ENCODE results near the gene DNAH10. TPM values are rescaled to one million over a fixed set of nuclear protein-coding genes. Genes with fewer than 3 reads are reported as not detected.

DNAH10 gene
- total RNA-seq, 2 experiments from 2014 or later, result 0.11 to 0.19 TPM

DNA sequence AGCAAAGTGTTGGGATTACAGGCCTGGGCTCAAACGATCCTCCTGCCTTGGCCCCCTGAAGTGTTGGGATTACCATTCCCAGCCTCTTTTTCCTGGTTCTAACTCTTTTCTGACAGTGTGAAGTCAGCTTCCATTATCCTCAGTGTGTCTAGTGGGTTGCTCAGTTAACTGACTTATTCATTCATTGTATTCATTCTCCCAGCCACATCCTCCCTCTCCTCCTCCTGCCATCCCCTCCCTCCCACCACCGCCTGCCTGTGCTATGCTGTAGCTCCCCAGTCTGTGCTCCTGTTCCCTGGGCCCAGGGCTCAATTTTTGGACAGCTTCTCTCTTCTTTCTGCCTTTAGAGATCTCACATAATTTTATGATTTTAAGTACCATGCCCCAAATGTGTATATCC, 30.5 kb upstream of the DNAH10 start:
- H3K4me1 ChIP-seq (ENCODE audit: insufficient read depth, low read length, poor library complexity, severe bottlenecking), result no peaks in the 10 kb centered on the region
- H3K27ac ChIP-seq (ENCODE audit: low read depth, low read length, poor library complexity, severe bottlenecking), result no peak overlapping the region
- DNase-seq (ENCODE audit: low spot score), result no peak
- peaks cover 95% of the 10 kb centered on the region for H3K36me3 ChIP-seq (ENCODE audit: insufficient read depth, low read length)
- CTCF ChIA-PET (ENCODE audit: unreplicated experiment), result no interaction called here
- H2AFZ ChIP-seq (ENCODE audit: low read length), result no peak overlapping the region
- H3K4me3 ChIP-seq (ENCODE audit: low read depth, low read length, poor library complexity, severe bottlenecking), result no peak overlapping the region
- no peak for TF ChIP-seq EZH2phosphoT487 (IDR thresholded peaks at IDR 0.05; ENCODE audit: borderline replicate concordance, low read depth, low read length)
- TF ChIP-seq, protein P1, sequence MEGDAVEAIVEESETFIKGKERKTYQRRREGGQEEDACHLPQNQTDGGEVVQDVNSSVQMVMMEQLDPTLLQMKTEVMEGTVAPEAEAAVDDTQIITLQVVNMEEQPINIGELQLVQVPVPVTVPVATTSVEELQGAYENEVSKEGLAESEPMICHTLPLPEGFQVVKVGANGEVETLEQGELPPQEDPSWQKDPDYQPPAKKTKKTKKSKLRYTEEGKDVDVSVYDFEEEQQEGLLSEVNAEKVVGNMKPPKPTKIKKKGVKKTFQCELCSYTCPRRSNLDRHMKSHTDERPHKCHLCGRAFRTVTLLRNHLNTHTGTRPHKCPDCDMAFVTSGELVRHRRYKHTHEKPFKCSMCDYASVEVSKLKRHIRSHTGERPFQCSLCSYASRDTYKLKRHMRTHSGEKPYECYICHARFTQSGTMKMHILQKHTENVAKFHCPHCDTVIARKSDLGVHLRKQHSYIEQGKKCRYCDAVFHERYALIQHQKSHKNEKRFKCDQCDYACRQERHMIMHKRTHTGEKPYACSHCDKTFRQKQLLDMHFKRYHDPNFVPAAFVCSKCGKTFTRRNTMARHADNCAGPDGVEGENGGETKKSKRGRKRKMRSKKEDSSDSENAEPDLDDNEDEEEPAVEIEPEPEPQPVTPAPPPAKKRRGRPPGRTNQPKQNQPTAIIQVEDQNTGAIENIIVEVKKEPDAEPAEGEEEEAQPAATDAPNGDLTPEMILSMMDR (conservative IDR thresholded peaks at IDR 0.05; ENCODE audit: low read length), result no peak
- H3K4me2 ChIP-seq (ENCODE audit: low read length), result no peak overlapping the region
- no TSS peak for BruUV-seq (replicated peaks)
- intact Hi-C loops (cut with micrococcal nuclease; ENCODE audit: unreplicated experiment), result no loop called here
- H3K79me2 ChIP-seq (ENCODE audit: insufficient read depth, low read depth, low read length), result no peaks in the 10 kb centered on the region
- no peaks in the 10 kb centered on the region for H3K9me2 ChIP-seq (ENCODE audit: insufficient read depth, low read length)
- no peaks in the 10 kb centered on the region for H4K20me1 ChIP-seq (ENCODE audit: insufficient read depth, low read length)
- no peaks in the 10 kb centered on the region for H3K9me3 ChIP-seq (ENCODE audit: low read length)
- POLR2A ChIA-PET, result no interaction called here

DNA sequence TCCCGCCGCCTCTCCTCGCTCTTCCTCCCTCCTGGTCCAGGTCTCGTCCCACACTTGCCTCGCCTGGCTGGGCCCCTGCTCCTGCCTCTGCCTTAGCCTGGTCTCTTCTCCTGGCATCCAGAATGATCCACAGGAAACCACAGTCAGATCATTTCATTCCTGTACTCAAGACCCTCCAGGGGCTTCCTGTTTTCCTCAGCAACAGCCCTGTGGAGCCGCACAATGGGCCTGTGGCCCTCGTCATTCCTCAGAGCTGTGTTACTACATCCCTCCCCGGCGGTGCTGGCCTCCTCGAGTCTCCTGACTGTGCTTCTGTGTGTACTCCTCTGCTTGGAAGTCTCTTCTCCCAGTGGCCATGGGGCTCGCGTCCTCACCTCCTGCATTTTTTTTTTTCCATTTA, 29.9 kb upstream of the DNAH10 start:
- no peak overlapping the region for H3K4me2 ChIP-seq (ENCODE audit: low read length)
- ChIA-PET CTCF (ENCODE audit: unreplicated experiment) (no interaction called here), POLR2A (no interaction called here)
- no TSS peak for BruUV-seq (replicated peaks)
- TF ChIP-seq, protein P1 (conservative IDR thresholded peaks at IDR 0.05; ENCODE audit: low read length), result no peak
- no peak for TF ChIP-seq EZH2phosphoT487 (IDR thresholded peaks at IDR 0.05; ENCODE audit: borderline replicate concordance, low read depth, low read length)
- H3K27ac ChIP-seq (ENCODE audit: low read depth, low read length, poor library complexity, severe bottlenecking), result no peak overlapping the region
- H3K36me3 ChIP-seq (ENCODE audit: insufficient read depth, low read length), result peaks cover 95% of the 10 kb centered on the region
- no peak overlapping the region for H3K4me3 ChIP-seq (ENCODE audit: low read depth, low read length, poor library complexity, severe bottlenecking)
- no peaks in the 10 kb centered on the region for H3K79me2 ChIP-seq (ENCODE audit: insufficient read depth, low read depth, low read length)
- no peak for DNase-seq (ENCODE audit: low spot score)
- H3K9me2 ChIP-seq (ENCODE audit: insufficient read depth, low read length), result no peaks in the 10 kb centered on the region
- no peaks in the 10 kb centered on the region for H4K20me1 ChIP-seq (ENCODE audit: insufficient read depth, low read length)
- intact Hi-C loops (cut with micrococcal nuclease; ENCODE audit: unreplicated experiment), result no loop called here
- H2AFZ ChIP-seq (ENCODE audit: low read length), result no peak overlapping the region
- H3K4me1 ChIP-seq (ENCODE audit: insufficient read depth, low read length, poor library complexity, severe bottlenecking), result no peaks in the 10 kb centered on the region
- H3K9me3 ChIP-seq (ENCODE audit: low read length), result no peaks in the 10 kb centered on the region

DNA sequence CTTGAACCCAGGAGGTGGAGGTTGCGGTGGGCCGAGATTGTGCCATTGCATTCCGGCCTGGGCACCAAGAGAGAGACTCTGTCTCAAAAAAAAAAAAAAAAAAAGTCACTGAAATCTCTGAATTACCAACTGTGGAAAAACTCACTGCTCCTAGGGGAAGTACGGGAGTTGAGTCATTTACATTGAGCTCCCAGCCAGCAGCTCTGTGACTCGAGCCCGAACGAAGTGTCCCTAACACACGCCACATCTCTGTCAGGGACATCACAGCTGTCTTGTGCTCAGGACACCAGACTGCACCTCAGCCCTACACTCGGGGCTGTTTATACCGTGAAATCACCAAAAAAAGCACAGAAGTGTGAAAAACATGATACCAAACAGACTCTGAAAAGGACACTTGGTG, 28.9 kb upstream of the DNAH10 start:
- POLR2A ChIA-PET, result interaction anchor here (0.7 kb wide), 3 partner anchors 26 to 279 kb away, joined by 3 to 4 read pairs (median 3); no protein-coding TSS in a partner anchor
- no peak for DNase-seq (ENCODE audit: low spot score)
- no peak for TF ChIP-seq EZH2phosphoT487 (IDR thresholded peaks at IDR 0.05; ENCODE audit: borderline replicate concordance, low read depth, low read length)
- TF ChIP-seq, protein P1 (conservative IDR thresholded peaks at IDR 0.05; ENCODE audit: low read length), result no peak

More for the DNA sequence above, 28.9 kb upstream of the DNAH10 start:
- H3K9me3 ChIP-seq (ENCODE audit: low read length), result no peaks in the 10 kb centered on the region
- H4K20me1 ChIP-seq (ENCODE audit: insufficient read depth, low read length), result no peaks in the 10 kb centered on the region
- no peaks in the 10 kb centered on the region for H3K79me2 ChIP-seq (ENCODE audit: insufficient read depth, low read depth, low read length)
- H3K4me3 ChIP-seq (ENCODE audit: low read depth, low read length, poor library complexity, severe bottlenecking), result no peak overlapping the region
- no peak overlapping the region for H3K27ac ChIP-seq (ENCODE audit: low read depth, low read length, poor library complexity, severe bottlenecking)
- H3K36me3 ChIP-seq (ENCODE audit: insufficient read depth, low read length), result peaks cover 95% of the 10 kb centered on the region
- CTCF ChIA-PET (ENCODE audit: unreplicated experiment), result no interaction called here
- intact Hi-C loops (cut with micrococcal nuclease; ENCODE audit: unreplicated experiment), result no loop called here
- BruUV-seq (replicated peaks), result no TSS peak
- no peaks in the 10 kb centered on the region for H3K9me2 ChIP-seq (ENCODE audit: insufficient read depth, low read length)
- no peaks in the 10 kb centered on the region for H3K4me1 ChIP-seq (ENCODE audit: insufficient read depth, low read length, poor library complexity, severe bottlenecking)
- H2AFZ ChIP-seq (ENCODE audit: low read length), result no peak overlapping the region
- no peak overlapping the region for H3K4me2 ChIP-seq (ENCODE audit: low read length)
